Measurements from ENCODE around the gene PGR.

Gene PGR

GRCh38 chr11:101129203-101129943, at the start of gene PGR:
TSS of gene PGR (minus strand) at chr11:101129813. CDS start at chr11:101129070, 743 bp downstream.
- DNase-seq: no peak

GRCh38 chr11:101176381-101176780, 46.8 kb upstream of the PGR start:
- no peak for DNase-seq

- no peak for DNase-seq
Observed at GRCh38 chr11:101169944-101170343, 40.3 kb upstream of the PGR start.

GRCh38 chr11:101166038-101166437, 36.4 kb upstream of the PGR start:
- no peak for DNase-seq

- no peak for DNase-seq
Observed at GRCh38 chr11:101158119-101158518, 28.5 kb upstream of the PGR start.

GRCh38 chr11:101138245-101138930, 8.8 kb upstream of the PGR start:
- no peak for DNase-seq

- DNase-seq: no peak
Observed at GRCh38 chr11:101133190-101133589, 3.6 kb upstream of the PGR start.

- DNase-seq: no peak
Observed at GRCh38 chr11:101128571-101129202, 926 bp downstream of the PGR start.

GRCh38 chr11:101127699-101128570, 1.7 kb downstream of the PGR start:
- DNase-seq: no peak

GRCh38 chr11:101127197-101127698, 2.4 kb downstream of the PGR start:
- DNase-seq: no peak

GRCh38 chr11:101126551-101127196, 2.9 kb downstream of the PGR start:
- DNase-seq: no peak

GRCh38 chr11:101115671-101116160, 13.9 kb downstream of the PGR start:
- DNase-seq: no peak

- no peak for DNase-seq
Observed at GRCh38 chr11:101113540-101113939, 16.1 kb downstream of the PGR start.

GRCh38 chr11:101104716-101105115, 24.9 kb downstream of the PGR start:
- DNase-seq: no peak

- DNase-seq: no peak
Observed at GRCh38 chr11:101103433-101103832, 26.2 kb downstream of the PGR start.

GRCh38 chr11:101100601-101101000, 29.0 kb downstream of the PGR start:
- DNase-seq: no peak

GRCh38 chr11:101096036-101096704, 33.4 kb downstream of the PGR start:
- DNase-seq: no peak

- no peak for DNase-seq
Observed at GRCh38 chr11:101091781-101092180, 37.8 kb downstream of the PGR start.

- no peak for DNase-seq
Observed at GRCh38 chr11:101090679-101091270, 38.8 kb downstream of the PGR start.

GRCh38 chr11:101083335-101083734, 46.3 kb downstream of the PGR start:
- no peak for DNase-seq

GRCh38 chr11:101082813-101083212, 46.8 kb downstream of the PGR start:
- no peak for DNase-seq
